Rectal smooth muscle tissue (tissue), 1 donor: ENCODE data around the gene SDS.

Experiments
- H3K27ac ChIP-seq: one replicate; pipeline ENCODE4 v1.7.0; 2013; ENCODE audit warnings: low read depth, low read length, inconsistent platforms
- H3K27me3 ChIP-seq: one replicate; pipeline ENCODE4 v1.7.0; 2013; ENCODE audit warnings: low read length; ENCODE audit not compliant: control insufficient read depth, insufficient read depth
- H3K36me3 ChIP-seq: one replicate; pipeline ENCODE4 v1.7.0; 2013; ENCODE audit warnings: low read length; ENCODE audit not compliant: control insufficient read depth, insufficient read depth
- H3K4me1 ChIP-seq: one replicate; pipeline ENCODE4 v1.7.0; 2013; ENCODE audit warnings: low read length; ENCODE audit not compliant: control insufficient read depth, insufficient read depth
- H3K4me3 ChIP-seq: one replicate; pipeline ENCODE4 v1.7.0; 2013; ENCODE audit warnings: low read length
- H3K9ac ChIP-seq: one replicate; pipeline ENCODE4 v1.7.0; 2013; ENCODE audit warnings: low read length

Gene SDS

DNA sequence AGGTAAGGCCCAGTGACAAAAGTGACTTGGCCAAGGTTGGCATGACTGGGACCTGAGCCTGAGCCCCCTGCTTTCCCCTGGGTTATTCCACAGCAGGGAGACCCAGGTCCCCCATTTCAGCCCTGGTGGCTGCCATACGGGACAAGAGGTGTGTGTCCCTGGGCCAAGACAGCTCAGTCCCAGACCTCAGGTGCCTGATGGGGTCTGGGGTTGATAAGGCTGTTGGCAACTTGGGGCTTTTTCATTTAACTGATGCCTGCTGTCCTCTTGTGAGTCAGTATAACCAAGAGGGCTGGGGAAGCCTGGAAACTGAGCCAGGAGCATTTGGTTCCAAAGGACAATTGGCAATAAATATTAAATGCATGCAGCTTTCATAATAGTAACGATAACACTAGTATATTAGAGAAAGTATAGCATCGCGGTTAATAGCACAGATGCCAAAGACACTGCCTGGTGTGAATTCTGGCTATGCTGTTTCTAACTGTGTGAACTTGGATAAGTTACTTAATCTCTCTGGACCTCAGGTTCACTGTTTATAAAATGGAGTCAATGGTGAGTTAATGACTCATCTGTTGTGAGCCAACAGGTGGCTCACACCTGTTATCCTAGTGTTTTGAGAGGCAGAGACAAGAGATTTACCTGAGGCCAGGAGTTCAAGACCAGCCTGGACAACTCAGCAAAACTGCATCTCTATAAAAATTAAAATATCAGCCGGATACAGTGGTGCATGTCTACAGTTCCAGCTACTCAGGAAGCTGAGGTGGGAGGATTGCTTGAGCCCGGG lies 19.4 kb upstream of the SDS start:
- peak overlapping the region; percentile 64 for H3K4me3 ChIP-seq
- H3K27me3 ChIP-seq, result peaks cover 7% of the 10 kb centered on the region
- no peaks in the 10 kb centered on the region for H3K36me3 ChIP-seq
- no peaks in the 10 kb centered on the region for H3K4me1 ChIP-seq
- peak overlapping the region; percentile 26 for H3K9ac ChIP-seq
- no peak overlapping the region for H3K27ac ChIP-seq

- Histone ChIP-seq H3K4me1 (no peaks in the 10 kb centered on the region), H3K4me3 (peak within 1 kb of the TSS; percentile 64), H3K27me3 (no peaks in the 10 kb centered on the region), H3K9ac (peak within 1 kb of the TSS; percentile 26), H3K27ac (no peak within 1 kb of the TSS), H3K36me3 (no peaks in the 10 kb centered on the region)
These were observed 18.6 kb upstream of the SDS start, which contains the start of gene SDSL for GRCh38 chr12:113422030-113422885. SDSL (plus strand) TSS chr12:113422380; CDS start chr12:113427983, 5,603 bp downstream.

DNA sequence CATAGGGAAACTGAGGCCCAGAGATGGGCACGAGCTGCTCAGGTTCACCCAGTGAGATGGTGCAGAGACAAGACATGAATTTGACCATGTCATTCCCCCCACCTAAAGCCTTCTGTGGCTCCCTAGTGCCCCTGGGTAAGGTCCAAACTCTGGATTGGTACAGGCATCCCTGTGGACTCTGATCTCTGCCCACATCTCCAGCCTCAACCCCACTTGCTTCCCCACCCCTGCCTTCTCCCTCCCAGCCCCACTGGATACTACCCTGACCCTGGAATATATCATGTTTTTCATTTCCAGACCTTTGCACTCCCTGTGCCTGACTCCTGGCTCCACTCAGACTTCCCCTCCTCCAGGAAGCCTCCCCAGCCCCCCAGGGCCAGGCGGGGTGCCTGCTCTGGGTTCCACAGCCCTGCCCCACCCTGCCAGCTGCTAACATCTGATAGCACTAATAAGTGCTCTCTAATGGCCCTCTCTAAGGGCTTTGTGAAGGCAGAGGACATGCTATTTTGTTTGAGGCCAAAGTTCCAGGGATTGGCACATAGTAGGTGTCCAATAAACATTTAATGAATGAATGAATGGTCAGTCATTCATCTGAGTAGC lies 17.4 kb upstream of the SDS start:
- Histone ChIP-seq H3K27ac (no peak overlapping the region), H3K4me3 (no peak overlapping the region), H3K4me1 (no peaks in the 10 kb centered on the region), H3K9ac (no peak overlapping the region), H3K36me3 (no peaks in the 10 kb centered on the region), H3K27me3 (no peaks in the 10 kb centered on the region)

- Histone ChIP-seq H3K27me3 (no peaks in the 10 kb centered on the region), H3K36me3 (no peaks in the 10 kb centered on the region), H3K4me3 (no peak overlapping the region), H3K4me1 (no peaks in the 10 kb centered on the region), H3K27ac (no peak overlapping the region), H3K9ac (no peak overlapping the region)
These were observed 14.7 kb upstream of the SDS start for GRCh38 chr12:113418213-113418879.

DNA sequence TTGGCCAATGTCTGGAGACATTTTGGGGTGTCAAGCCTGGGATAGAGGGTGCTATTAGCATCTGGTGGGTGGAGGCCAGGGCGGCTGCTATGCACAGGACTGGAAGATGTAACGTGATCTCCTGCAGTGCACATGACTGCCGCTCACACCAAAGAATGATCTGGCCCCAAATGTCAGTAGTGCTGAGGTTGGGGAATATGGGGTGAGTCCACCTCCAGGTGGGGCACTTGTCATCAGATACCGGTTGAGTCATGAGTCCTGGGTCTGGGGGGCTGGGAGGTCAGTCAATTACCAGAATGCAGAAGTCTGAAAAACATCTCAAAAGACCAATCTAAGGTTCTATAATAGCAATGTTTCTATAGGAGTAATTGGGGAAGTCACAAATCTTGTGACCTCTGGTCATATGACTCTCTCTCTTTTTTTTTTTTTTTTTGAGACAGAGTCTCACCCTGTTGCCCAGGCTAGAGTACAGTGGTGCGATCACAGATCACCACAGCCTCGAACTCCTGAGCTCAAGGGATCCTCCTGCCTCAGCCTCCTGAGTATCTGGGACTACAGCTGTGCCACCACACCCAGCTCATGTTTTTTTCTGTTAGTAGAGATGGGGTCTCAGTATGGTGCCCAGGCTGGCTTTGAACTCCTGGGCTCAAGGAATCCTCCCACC lies 12.5 kb upstream of the SDS start:
- H3K9ac ChIP-seq, result no peak overlapping the region
- H3K4me3 ChIP-seq, result no peak overlapping the region
- no peaks in the 10 kb centered on the region for H3K4me1 ChIP-seq
- H3K27ac ChIP-seq, result no peak overlapping the region
- no peaks in the 10 kb centered on the region for H3K27me3 ChIP-seq
- no peaks in the 10 kb centered on the region for H3K36me3 ChIP-seq

DNA sequence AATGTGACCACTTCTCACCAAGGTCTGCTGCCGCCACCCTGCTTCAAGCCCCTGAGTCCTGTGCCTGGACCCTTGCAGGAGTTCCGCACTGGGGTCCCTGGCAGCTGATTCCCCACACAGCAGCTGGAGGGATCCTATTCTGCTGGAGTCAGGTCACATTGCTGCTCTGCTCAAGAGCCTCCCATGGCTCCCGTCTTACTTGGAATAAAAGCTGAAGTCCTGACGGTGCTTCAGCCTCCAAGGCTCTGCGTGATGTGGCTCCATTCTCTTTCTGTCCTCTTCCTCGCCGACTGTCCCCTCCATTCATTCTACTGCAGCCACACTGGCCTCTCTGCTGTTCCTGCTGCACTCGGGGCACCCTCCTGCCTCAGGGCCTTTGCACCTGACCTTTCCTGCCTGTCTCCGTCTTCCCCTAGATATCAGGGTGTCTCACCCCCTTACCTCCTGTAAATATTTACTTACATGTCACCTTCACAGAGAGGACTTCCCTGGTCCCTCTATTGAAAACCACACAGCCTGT lies 10.9 kb upstream of the SDS start:
- no peak overlapping the region for H3K4me3 ChIP-seq
- H3K9ac ChIP-seq, result no peak overlapping the region
- no peaks in the 10 kb centered on the region for H3K27me3 ChIP-seq
- H3K36me3 ChIP-seq, result no peaks in the 10 kb centered on the region
- no peak overlapping the region for H3K27ac ChIP-seq
- no peaks in the 10 kb centered on the region for H3K4me1 ChIP-seq

- H3K4me1 ChIP-seq, result no peaks in the 10 kb centered on the region
- no peaks in the 10 kb centered on the region for H3K27me3 ChIP-seq
- no peak overlapping the region for H3K27ac ChIP-seq
- no peak overlapping the region for H3K4me3 ChIP-seq
- H3K36me3 ChIP-seq, result no peaks in the 10 kb centered on the region
- H3K9ac ChIP-seq, result no peak overlapping the region
These were observed 9.8 kb upstream of the SDS start for GRCh38 chr12:113413488-113413939.

- Histone ChIP-seq H3K27me3 (no peaks in the 10 kb centered on the region), H3K27ac (no peak overlapping the region), H3K4me3 (no peak overlapping the region), H3K4me1 (no peaks in the 10 kb centered on the region), H3K36me3 (no peaks in the 10 kb centered on the region), H3K9ac (no peak overlapping the region)
These were observed 5.9 kb upstream of the SDS start for GRCh38 chr12:113409462-113410124.

DNA sequence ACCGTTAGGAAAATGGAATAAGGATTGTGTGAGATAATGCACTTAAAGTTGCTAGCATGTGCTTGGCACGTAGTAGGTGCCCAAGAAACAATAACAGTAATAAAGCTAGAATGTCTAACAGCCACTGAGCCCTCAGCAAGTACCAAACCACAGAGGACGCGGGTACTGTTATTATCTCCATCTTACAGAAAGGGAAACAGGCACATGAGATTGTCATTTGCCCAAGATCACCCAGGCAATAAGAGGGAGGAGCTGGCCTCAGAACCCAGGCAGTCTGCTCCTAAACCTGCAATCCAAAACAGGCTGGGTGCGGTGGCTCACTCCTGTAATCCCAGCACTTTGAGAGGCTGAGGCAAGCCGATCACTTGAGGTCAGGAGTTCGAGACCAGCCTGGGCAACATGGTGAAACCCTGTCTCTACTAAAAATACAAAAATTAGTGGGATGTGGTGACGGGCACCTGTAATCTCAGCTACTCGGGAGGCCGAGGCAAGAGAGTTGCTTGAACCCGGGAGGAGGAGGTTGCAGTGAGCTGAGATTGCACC lies 5.1 kb upstream of the SDS start:
- no peaks in the 10 kb centered on the region for H3K4me1 ChIP-seq
- H3K4me3 ChIP-seq, result no peak overlapping the region
- H3K27me3 ChIP-seq, result no peaks in the 10 kb centered on the region
- H3K27ac ChIP-seq, result no peak overlapping the region
- no peak overlapping the region for H3K9ac ChIP-seq
- H3K36me3 ChIP-seq, result no peaks in the 10 kb centered on the region

- Histone ChIP-seq H3K27ac (no peak overlapping the region), H3K4me3 (no peak overlapping the region), H3K9ac (no peak overlapping the region), H3K36me3 (no peaks in the 10 kb centered on the region), H3K4me1 (no peaks in the 10 kb centered on the region), H3K27me3 (no peaks in the 10 kb centered on the region)
These were observed 4.4 kb upstream of the SDS start for GRCh38 chr12:113407931-113408600.
